ENCODE results near the gene EIF4E3. TPM values are rescaled to one million over a fixed set of nuclear protein-coding genes. Genes with fewer than 3 reads are reported as not detected.

EIF4E3 gene
- total and polyA plus RNA-seq, 12 donors: 2.3 to 16.1 (median 10.6) TPM

DNA sequence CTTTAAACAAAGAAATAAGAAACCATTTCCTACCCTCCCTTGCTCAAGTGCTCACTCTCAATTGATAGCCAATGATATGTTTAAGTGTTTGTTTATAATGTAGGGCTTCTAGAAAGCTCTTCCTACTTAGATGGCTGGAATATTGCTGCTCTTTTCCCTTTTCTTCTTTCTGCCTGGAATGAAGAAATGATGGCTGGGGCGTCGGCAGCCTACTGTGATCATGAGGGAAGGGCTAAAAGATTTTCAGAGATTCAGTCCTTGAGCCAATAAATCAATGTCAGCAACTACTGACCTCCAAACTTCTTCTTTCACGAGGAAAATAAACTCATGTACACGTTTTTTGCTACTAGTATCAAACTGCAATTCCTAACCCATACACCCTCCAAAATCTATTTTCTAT is 26.4 kb upstream of the EIF4E3 start:
- WGBS, 4 donors: 70 to 80% (median 73%) methylated on average over 4 of the region's 4 CpGs
- Histone ChIP-seq H3K9me3 (replicated peaks in 1 of 3) (no peaks in the 10 kb centered on the region), H3K27me3 (peaks cover 16% of the 10 kb centered on the region), H3K27ac (no peak overlapping the region), H3K4me3 (no peak overlapping the region), H3K36me3 (replicated peaks in 1 of 2) (no peaks in the 10 kb centered on the region), H3K4me1 (replicated peaks in 1 of 2) (peaks cover 0 to 2% of the 10 kb centered on the region in 2 donors)
- intact Hi-C loops (cut with DNase I): no loop called here
- DNase-seq: no peak
- TF ChIP-seq POLR2A (IDR thresholded peaks at IDR 0.05) (no peak), CTCF (IDR thresholded peaks at IDR 0.05) (no peak)

DNA sequence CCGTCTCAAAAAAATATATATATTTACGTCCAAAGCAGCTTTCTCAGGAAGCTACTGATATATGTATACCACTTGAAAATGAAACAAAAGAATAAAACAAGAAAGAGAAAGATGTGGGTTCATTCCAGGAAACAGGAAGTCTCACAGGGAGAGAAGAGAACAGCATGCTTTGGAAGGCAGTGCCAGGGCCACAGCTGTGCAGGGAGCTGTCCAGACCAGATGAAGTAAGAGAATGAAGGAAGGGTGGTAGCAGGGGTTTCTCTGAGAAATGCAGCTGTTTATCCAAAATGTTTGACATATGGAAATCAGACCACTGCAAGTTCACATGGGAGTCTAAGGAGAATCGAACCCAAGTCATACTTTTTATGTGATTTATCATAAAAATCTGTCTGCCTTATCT is 19.5 kb upstream of the EIF4E3 start:
- WGBS, 4 donors: 81 to 85% (median 83%) methylated on average over 3 of the region's 3 CpGs
- DNase-seq: no peak
- Histone ChIP-seq H3K27ac (no peak overlapping the region), H3K4me1 (replicated peaks in 1 of 2) (no peaks in the 10 kb centered on the region), H3K9me3 (replicated peaks in 1 of 3) (peaks cover 0 to 17% (median 6%) of the 10 kb centered on the region in 3 donors), H3K36me3 (replicated peaks in 1 of 2) (no peaks in the 10 kb centered on the region), H3K4me3 (no peak overlapping the region), H3K27me3 (no peaks in the 10 kb centered on the region)
- TF ChIP-seq CTCF (IDR thresholded peaks at IDR 0.05): no peak
- TF ChIP-seq POLR2A (IDR thresholded peaks at IDR 0.05): no peak
- intact Hi-C loops (cut with DNase I): no loop called here

DNA sequence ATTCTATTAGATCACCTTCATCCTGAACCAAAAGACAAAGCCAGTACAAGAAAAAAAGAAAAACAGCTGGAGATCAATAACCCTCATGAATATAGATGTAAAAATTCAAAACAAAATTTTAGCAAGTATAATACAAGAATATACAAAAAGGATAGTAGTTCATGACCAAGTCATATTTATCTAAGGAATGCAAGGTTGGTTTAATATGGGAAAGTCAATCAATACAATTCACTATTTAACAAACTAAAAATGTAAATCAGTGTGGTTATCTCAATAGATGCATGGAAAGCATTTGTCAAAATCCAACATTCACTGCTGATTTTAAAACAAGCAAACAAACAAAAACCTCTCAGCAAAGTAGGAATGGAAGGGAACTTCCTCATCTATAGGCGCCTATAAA is 17.4 kb upstream of the EIF4E3 start:
- no peaks in the 10 kb centered on the region for H3K4me1 ChIP-seq (replicated peaks in 1 of 2)
- 92 to 100% (median 97%) methylated on average over 1 of the region's 1 CpG for WGBS, 4 donors
- H3K27ac ChIP-seq: no peak overlapping the region
- H3K27me3 ChIP-seq: no peaks in the 10 kb centered on the region
- H3K9me3 ChIP-seq (replicated peaks in 1 of 3): peaks cover 0 to 17% (median 6%) of the 10 kb centered on the region in 3 donors
- intact Hi-C loops (cut with DNase I): no loop called here
- H3K36me3 ChIP-seq (replicated peaks in 1 of 2): no peaks in the 10 kb centered on the region
- no peak for DNase-seq
- H3K4me3 ChIP-seq: no peak overlapping the region
- no peak for TF ChIP-seq POLR2A (IDR thresholded peaks at IDR 0.05)
- TF ChIP-seq CTCF (IDR thresholded peaks at IDR 0.05): no peak

- no peak for DNase-seq
- no peaks in the 10 kb centered on the region for H3K27me3 ChIP-seq
- H3K27ac ChIP-seq: no peak overlapping the region
- H3K9me3 ChIP-seq (replicated peaks in 1 of 3): no peaks in the 10 kb centered on the region
- intact Hi-C loops (cut with DNase I): no loop called here
- WGBS, 4 donors: 77 to 84% (median 81%) methylated on average over 1 of the region's 1 CpG
- no peaks in the 10 kb centered on the region for H3K4me1 ChIP-seq (replicated peaks in 1 of 2)
- H3K4me3 ChIP-seq: no peak overlapping the region
- H3K36me3 ChIP-seq (replicated peaks in 1 of 2): no peaks in the 10 kb centered on the region
- TF ChIP-seq POLR2A (IDR thresholded peaks at IDR 0.05) (no peak), CTCF (IDR thresholded peaks at IDR 0.05) (no peak)
Observed at GRCh38 chr3:71734881-71735280, 9.7 kb upstream of the EIF4E3 start.
